Lung (tissue), 12 donors: ENCODE measurements around the gene WIPI1. TPM values are rescaled to one million over a fixed set of nuclear protein-coding genes. Genes with fewer than 3 reads are reported as not detected.
"Not testable (repeated sequence)": the region's sequence is repeated elsewhere in the genome, so short reads cannot be mapped to it uniquely, and the experiment has no call there.

Experiments
- ATAC-seq: fragments of 200-7000 bp; cut with Tn5 transposase; one replicate; pipeline ENCODE4 v1.9.1; 2020; ENCODE audit warnings: moderate number of reproducible peaks; ENCODE audit not compliant: insufficient read depth, low FRiP score
- DNase-seq, 3 donors: peaks; one replicate each; pipeline ENCODE4 v3.0.0-alpha.2; 2013 to 2017
- H3K27ac ChIP-seq, 2 donors: one replicate each; pipeline ENCODE4 v1.5.1; 2013; ENCODE audit warnings: mild to moderate bottlenecking in 2 of 2, moderate library complexity in 2 of 2, control low read depth in 1 of 2, inconsistent platforms in 1 of 2, low read depth in 1 of 2, low read length in 1 of 2
- H3K27me3 ChIP-seq, 3 donors: one replicate each; pipeline ENCODE4 v1.5.1; 2013; ENCODE audit warnings: low read length in 2 of 3; ENCODE audit not compliant: control insufficient read depth in 3 of 3, insufficient read depth in 3 of 3
- H3K36me3 ChIP-seq, 4 donors: one replicate each; pipeline ENCODE4 v1.5.1; 2013; ENCODE audit warnings: low read length in 4 of 4, mild to moderate bottlenecking in 1 of 4, moderate library complexity in 1 of 4; ENCODE audit not compliant: control insufficient read depth in 4 of 4, insufficient read depth in 4 of 4
- H3K4me1 ChIP-seq, 5 donors: one replicate each; pipeline ENCODE4 v1.5.1; 2013; ENCODE audit warnings: low read length in 5 of 5, mild to moderate bottlenecking in 2 of 5, moderate library complexity in 1 of 5; ENCODE audit not compliant: control insufficient read depth in 5 of 5, insufficient read depth in 5 of 5
- H3K4me3 ChIP-seq: one replicate; pipeline ENCODE4 v1.5.1; 2013; ENCODE audit warnings: mild to moderate bottlenecking, control low read depth, moderate library complexity
- H3K9ac ChIP-seq, 2 donors: one replicate each; pipeline ENCODE4 v1.5.1; 2013; ENCODE audit warnings: low read length in 2 of 2, control low read depth in 1 of 2; ENCODE audit not compliant: insufficient read depth in 1 of 2
- H3K9me3 ChIP-seq, 4 donors: one replicate each; pipeline ENCODE4 v1.5.1; 2013; ENCODE audit warnings: low read length in 3 of 4, mild to moderate bottlenecking in 1 of 4, moderate library complexity in 1 of 4; ENCODE audit not compliant: control insufficient read depth in 4 of 4, insufficient read depth in 3 of 4
- CTCF ChIP-seq: IDR thresholded peaks from 2 replicates; pipeline ENCODE4 v1.5.1; 2012; ENCODE audit warnings: mild to moderate bottlenecking; ENCODE audit errors: control extremely low read depth, extremely low read depth
- WGBS, 2 donors: extraction: QIAGEN DNeasy Blood & Tissue Kit; methylation state at CpG; one replicate each; pipeline ENCODE4 v1.1.7; 2013; 5-methylcytosine and 5-hydroxymethylcytosine counted together
- polyA plus RNA-seq, 2 donors: library from polyadenylated mRNA; stranded (reverse); fragments of 200-250 nt; gene quantifications; one replicate each; pipeline ENCODE4 v1.2.1, GENCODE V29; 2013
- total RNA-seq, 2 donors: library from RNA; depleted of rRNA in 1 of 2; stranded (reverse); fragments of >200 nt in 1 of 2; gene quantifications; one replicate each; pipeline ENCODE4 v1.2.1, GENCODE V29; 2014 to 2021
- donor health status: control.
- donor health status: control.
- donor health status: Bipolar disorder and iron deficiency.
- donor health status: healthy.
- donor health status: DM: yes; HTN: yes; CAD: no.

Gene WIPI1
- total and polyA plus RNA-seq, 4 donors = 30.4 to 58.5 (median 41.8) TPM

- TF ChIP-seq CTCF = no peak
- H3K4me1 ChIP-seq = peaks cover 0 to 8% (median 0%) of the 10 kb centered on the region in 5 donors
- H3K4me3 ChIP-seq = no peak overlapping the region
- H3K9ac ChIP-seq = no peak overlapping the region
- H3K27ac ChIP-seq = no peak overlapping the region
- 54 to 79% methylated on average over 4 of the region's 4 CpGs for WGBS, 2 donors
- peaks cover 0 to 3% (median 0%) of the 10 kb centered on the region in 4 donors for H3K9me3 ChIP-seq
- peaks cover 0 to 16% (median 6%) of the 10 kb centered on the region in 4 donors for H3K36me3 ChIP-seq
- no peaks in the 10 kb centered on the region for H3K27me3 ChIP-seq
- ATAC-seq = no peak
- DNase-seq = peak in 1 of 3 donors; percentile 41
These were observed 38.4 kb downstream of the WIPI1 start for GRCh38 chr17:68418876-68419275.

DNA sequence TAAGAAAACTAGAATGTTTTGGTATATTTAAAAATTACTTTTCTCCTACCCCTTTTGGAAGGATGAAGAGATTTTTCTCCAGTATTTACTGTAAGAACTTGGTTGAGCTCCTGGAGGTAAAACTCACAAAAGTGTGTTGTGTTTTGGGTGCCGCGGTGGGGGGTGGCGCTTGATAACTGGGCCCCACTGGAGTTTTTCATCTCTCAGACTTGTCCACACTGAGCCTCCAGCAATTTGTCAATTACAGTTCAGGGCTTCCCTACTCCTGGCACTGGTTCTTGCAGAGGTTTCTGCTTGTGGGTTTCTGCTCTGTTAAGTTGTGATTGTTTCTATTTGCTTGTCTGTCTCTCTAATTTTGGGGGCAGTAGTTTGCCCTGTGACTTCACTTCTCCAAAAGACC, 40.0 kb downstream of the WIPI1 start:
- TF ChIP-seq CTCF = no peak
- 98 to 99% methylated on average over 3 of the region's 3 CpGs for WGBS, 2 donors
- ATAC-seq = no peak

DNA sequence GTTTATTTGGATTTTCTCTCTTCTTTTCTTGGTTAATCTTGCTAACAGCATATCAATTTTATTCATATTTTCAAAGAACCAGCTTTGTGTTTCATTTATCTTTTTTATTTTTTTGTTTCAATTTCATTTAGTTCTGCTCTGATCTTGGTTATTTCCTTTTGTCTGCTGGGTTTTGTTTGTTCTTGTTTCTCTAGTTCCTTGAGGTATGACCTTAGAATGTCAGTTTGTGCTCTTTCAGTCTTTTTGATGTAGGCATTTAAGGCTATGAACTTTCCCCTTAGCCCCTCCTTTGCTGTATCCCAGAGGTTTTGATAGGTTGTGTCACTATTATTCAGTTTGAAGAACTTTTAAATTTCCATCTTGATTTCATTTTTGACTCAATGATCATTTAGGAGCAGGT, 42.4 kb downstream of the WIPI1 start:
- H3K9me3 ChIP-seq, H3K27ac ChIP-seq, H3K4me1 ChIP-seq, H3K4me3 ChIP-seq, H3K9ac ChIP-seq, H3K36me3 ChIP-seq, DNase-seq, H3K27me3 ChIP-seq, ATAC-seq: not testable (repeated sequence)

More for the DNA sequence above, 40.0 kb downstream of the WIPI1 start:
- no peak overlapping the region for H3K4me3 ChIP-seq
- peaks cover 0 to 7% (median 3%) of the 10 kb centered on the region in 4 donors for H3K36me3 ChIP-seq
- peaks cover 0 to 8% (median 0%) of the 10 kb centered on the region in 5 donors for H3K4me1 ChIP-seq
- peaks cover 0 to 3% (median 0%) of the 10 kb centered on the region in 4 donors for H3K9me3 ChIP-seq
- DNase-seq = no peak
- H3K27me3 ChIP-seq = no peaks in the 10 kb centered on the region
- H3K27ac ChIP-seq = no peak overlapping the region
- no peak overlapping the region for H3K9ac ChIP-seq

DNA sequence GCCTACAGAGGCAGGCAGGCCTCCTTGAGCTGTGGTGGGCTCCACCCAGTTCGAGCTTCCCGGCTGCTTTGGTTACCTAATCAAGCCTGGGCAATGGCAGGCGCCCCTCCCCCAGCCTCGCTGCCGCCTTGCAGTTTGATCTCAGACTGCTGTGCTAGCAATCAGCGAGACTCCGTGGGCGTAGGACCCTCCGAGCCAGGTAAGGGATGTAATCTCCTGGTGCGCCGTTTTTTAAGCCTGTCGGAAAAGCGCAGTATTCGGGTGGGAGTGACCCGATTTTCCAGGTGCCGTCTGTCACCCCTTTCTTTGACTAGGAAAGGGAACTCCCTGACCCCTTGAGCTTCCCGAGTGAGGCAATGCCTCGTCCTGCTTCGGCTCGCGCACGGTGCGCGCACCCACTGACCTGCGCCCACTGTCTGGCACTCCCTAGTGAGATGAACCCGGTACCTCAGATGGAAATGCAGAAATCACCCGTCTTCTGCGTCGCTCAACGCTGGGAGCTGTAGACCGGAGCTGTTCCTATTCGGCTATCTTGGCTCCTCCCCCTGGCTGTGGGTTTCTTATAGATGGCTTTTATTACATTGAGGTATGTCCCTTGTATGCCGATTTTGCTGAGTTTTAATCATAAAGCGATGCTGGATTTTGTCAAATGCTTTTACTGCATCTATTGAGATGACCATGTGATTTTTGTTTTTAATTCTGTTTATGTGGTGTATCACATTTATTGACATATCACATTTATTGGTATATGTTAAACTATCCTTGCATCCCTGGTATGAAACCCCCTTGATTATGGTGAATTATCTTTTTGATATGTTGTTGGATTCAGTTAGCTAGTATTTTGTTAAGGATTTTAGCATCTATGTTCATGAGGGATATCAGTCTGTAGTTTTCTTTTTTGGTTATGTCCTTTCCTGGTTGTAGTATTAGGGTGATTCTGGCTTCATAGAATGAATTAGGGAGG, 43.4 kb downstream of the WIPI1 start:
- not testable (repeated sequence) for H3K27me3 ChIP-seq, H3K9ac ChIP-seq, H3K9me3 ChIP-seq, H3K4me3 ChIP-seq, H3K4me1 ChIP-seq, H3K36me3 ChIP-seq, H3K27ac ChIP-seq, ATAC-seq
- 5 to 21% methylated on average over 22 to 34 of the region's 34 CpGs for WGBS, 2 donors
- peak in 1 of 3 donors; percentile 37 for DNase-seq

GRCh38 chr17:68407656-68408055, 49.6 kb downstream of the WIPI1 start:
- 84 to 87% methylated on average over 1 of the region's 1 CpG for WGBS, 2 donors
- H3K27ac ChIP-seq, H3K36me3 ChIP-seq, H3K27me3 ChIP-seq, H3K4me3 ChIP-seq, DNase-seq, ATAC-seq, H3K9me3 ChIP-seq, H3K9ac ChIP-seq, H3K4me1 ChIP-seq: not testable (repeated sequence)

DNA sequence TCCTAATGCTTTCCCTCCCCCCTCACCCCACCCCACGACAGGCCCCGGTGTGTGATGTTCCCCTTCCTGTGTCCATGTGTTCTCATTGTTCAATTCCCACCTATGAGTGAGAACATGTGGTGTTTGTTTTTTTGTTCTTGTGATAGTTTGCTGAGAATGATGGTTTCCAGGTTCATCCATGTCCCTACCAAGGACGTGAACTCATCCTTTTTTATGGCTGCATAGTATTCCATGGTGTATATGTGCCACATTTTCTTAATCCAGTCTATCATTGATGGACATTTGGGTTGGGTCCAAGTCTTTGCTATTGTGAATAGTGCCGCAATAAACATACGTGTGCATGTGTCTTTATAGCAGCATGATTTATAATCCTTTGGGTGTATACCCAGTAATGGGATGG, 53.5 kb downstream of the WIPI1 start:
- H3K27ac ChIP-seq, H3K4me1 ChIP-seq, H3K27me3 ChIP-seq, H3K9ac ChIP-seq, H3K4me3 ChIP-seq, DNase-seq, H3K36me3 ChIP-seq, H3K9me3 ChIP-seq, ATAC-seq: not testable (repeated sequence)
- WGBS, 2 donors = 96% methylated on average over 3 to 5 of the region's 5 CpGs
